CD14-positive monocyte (primary cell): ENCODE results near the gene SNX2. TPM values are rescaled to one million over a fixed set of nuclear protein-coding genes. Genes with fewer than 3 reads are reported as not detected.

Source experiments
- DNase-seq, 3 donors: peaks; one replicate each; pipeline ENCODE4 v3.0.0-alpha.2; 2011 to 2022
- H2AFZ ChIP-seq: 2 replicates; pipeline ENCODE4 v1.6.0; 2012; ENCODE audit warnings: mild to moderate bottlenecking, low read depth, low read length, inconsistent platforms; ENCODE audit not compliant: insufficient read depth, poor library complexity, severe bottlenecking
- H3K27ac ChIP-seq, 2 donors: 1 replicate in 1 of 2; 2 replicates in 1 of 2; pipeline ENCODE4 v1.5.1; 2012 to 2013; ENCODE audit warnings: low read length in 2 of 2, control low read depth in 1 of 2, inconsistent platforms in 1 of 2, low read depth in 1 of 2, mild to moderate bottlenecking in 1 of 2
- H3K27me3 ChIP-seq, 2 donors: one replicate each; pipeline versions ENCODE4 v1.6.0 to v1.6.1; 2011 to 2013; ENCODE audit warnings: low read length in 2 of 2; ENCODE audit not compliant: control insufficient read depth in 2 of 2, insufficient read depth in 2 of 2
- H3K36me3 ChIP-seq, 2 donors: replicated peaks in 1 of 2; 1 replicate in 1 of 2; 2 replicates in 1 of 2; pipeline versions ENCODE4 v1.5.1 to v1.6.1; 2012 to 2013; ENCODE audit warnings: low read length in 2 of 2, control low read depth in 1 of 2, inconsistent platforms in 1 of 2, mild to moderate bottlenecking in 1 of 2; ENCODE audit not compliant: insufficient read depth in 2 of 2, control insufficient read depth in 1 of 2
- H3K4me1 ChIP-seq, 2 donors: 1 replicate in 1 of 2; 2 replicates in 1 of 2; pipeline versions ENCODE4 v1.5.1 to v1.6.1; 2012 to 2013; ENCODE audit warnings: low read length in 2 of 2, control low read depth in 1 of 2, inconsistent platforms in 1 of 2, mild to moderate bottlenecking in 1 of 2, moderate library complexity in 1 of 2; ENCODE audit not compliant: insufficient read depth in 2 of 2, control insufficient read depth in 1 of 2
- H3K4me2 ChIP-seq: replicated peaks from 2 replicates; pipeline ENCODE3; 2012; ENCODE audit warnings: low read length, moderate library complexity, mild to moderate bottlenecking; ENCODE audit not compliant: poor library complexity, severe bottlenecking; ENCODE audit errors: extremely low read depth
- H3K4me3 ChIP-seq, 3 experiments: fragments of 200-600 bp in 1 of 3; sonication (generic) in 1 of 3; replicated peaks in 1 of 3; 1 replicate in 2 of 3; 2 replicates in 1 of 3; pipeline ENCODE4 v1.5.1; 2011 to 2013; ENCODE audit warnings: low read length in 3 of 3, mild to moderate bottlenecking in 3 of 3, control low read depth in 2 of 3, low read depth in 2 of 3, inconsistent platforms in 1 of 3, moderate library complexity in 1 of 3
- H3K79me2 ChIP-seq: 2 replicates; pipeline ENCODE4 v1.6.0; 2012; ENCODE audit warnings: mild to moderate bottlenecking, control low read depth, inconsistent platforms, low read length, moderate library complexity; ENCODE audit not compliant: insufficient read depth
- H3K9ac ChIP-seq: 2 replicates; pipeline ENCODE4 v1.6.0; 2017; ENCODE audit warnings: low read length, mild to moderate bottlenecking; ENCODE audit not compliant: insufficient read depth, poor library complexity, severe bottlenecking
- H3K9me3 ChIP-seq, 2 donors: replicated peaks in 1 of 2; 1 replicate in 1 of 2; 2 replicates in 1 of 2; pipeline versions ENCODE4 v1.5.1 to v1.6.1; 2012 to 2013; ENCODE audit warnings: low read length in 2 of 2, control low read depth in 1 of 2; ENCODE audit not compliant: control insufficient read depth in 1 of 2, insufficient read depth in 1 of 2
- H4K20me1 ChIP-seq: 2 replicates; pipeline ENCODE4 v1.6.0; 2012; ENCODE audit warnings: mild to moderate bottlenecking, low read length, control low read depth, moderate library complexity; ENCODE audit not compliant: insufficient read depth
- H3K27ac Mint-ChIP-seq, 7 donors: one replicate each; pipeline ENCODE4 v1.8.0; 2020; ENCODE audit warnings: mild to moderate bottlenecking in 7 of 7, mixed read lengths in 7 of 7, moderate library complexity in 6 of 7, inconsistent platforms in 2 of 7
- H3K27me3 Mint-ChIP-seq, 3 donors: one replicate each; pipeline ENCODE4 v1.8.0; 2021 to 2022; ENCODE audit warnings: low read depth in 3 of 3, mild to moderate bottlenecking in 3 of 3, mixed read lengths in 3 of 3, moderate library complexity in 3 of 3, inconsistent platforms in 1 of 3
- H3K36me3 Mint-ChIP-seq, 2 donors: one replicate each; pipeline ENCODE4 v1.8.0; 2020; ENCODE audit warnings: mixed read lengths in 2 of 2, inconsistent platforms in 1 of 2, mild to moderate bottlenecking in 1 of 2
- H3K4me1 Mint-ChIP-seq: one replicate; pipeline ENCODE4 v1.8.0; 2020; ENCODE audit warnings: mild to moderate bottlenecking, mixed read lengths
- H3K4me3 Mint-ChIP-seq, 2 donors: one replicate each; pipeline ENCODE4 v1.8.0; 2020; ENCODE audit warnings: mild to moderate bottlenecking in 2 of 2, mixed read lengths in 2 of 2, moderate library complexity in 1 of 2
- H3K9me3 Mint-ChIP-seq, 7 donors: one replicate each; pipeline ENCODE4 v1.8.0; 2020 to 2022; ENCODE audit warnings: mixed read lengths in 7 of 7, mild to moderate bottlenecking in 6 of 7, moderate library complexity in 6 of 7, inconsistent platforms in 2 of 7
- WGBS: methylation state at CpG from one replicate; pipeline ENCODE4 v1.1.5; 2013; ENCODE audit warnings: missing lambda C conversion rate; ENCODE audit not compliant: insufficient coverage; 5-methylcytosine and 5-hydroxymethylcytosine counted together
- intact Hi-C, 2 donors: fragments of 100-400 bp; cut with micrococcal nuclease; formaldehyde crosslinking; loops; one replicate each; pipeline versions ENCODE4 v1.15.0 to v1.15.1; 2023
- polyA plus RNA-seq, 3 donors: library from polyadenylated mRNA; depleted of rRNA in 1 of 3; unstranded in 2 of 3; stranded (reverse) in 1 of 3; fragments of 300-500 nt in 2 of 3; fragments of >200 nt in 1 of 3; fragmentation: Illumina TruSeq in 2 of 3; gene quantifications; 1 replicate in 2 of 3; 2 replicates in 1 of 3; pipeline ENCODE4 v1.2.3, GENCODE V29; 2012 to 2021
- TF ChIP-seq, protein P1 (sequence below): fragments of 200-600 bp; IDR thresholded peaks from one replicate; pipeline ENCODE4 v1.8.0; 2022; ENCODE audit warnings: antibody characterized with exemption, mild to moderate bottlenecking

SNX2 gene
- polyA plus RNA-seq, 3 donors: 84.6 to 264 (median 263) TPM

- H2AFZ ChIP-seq: peak overlapping the region; percentile 37
- 28% methylated on average over 3 of the region's 9 CpGs for WGBS
- H3K36me3 Mint-ChIP-seq: no peaks in the 10 kb centered on the region
Measured at GRCh38 chr5:122736086-122736845, 38.6 kb upstream of the SNX2 start.

DNA sequence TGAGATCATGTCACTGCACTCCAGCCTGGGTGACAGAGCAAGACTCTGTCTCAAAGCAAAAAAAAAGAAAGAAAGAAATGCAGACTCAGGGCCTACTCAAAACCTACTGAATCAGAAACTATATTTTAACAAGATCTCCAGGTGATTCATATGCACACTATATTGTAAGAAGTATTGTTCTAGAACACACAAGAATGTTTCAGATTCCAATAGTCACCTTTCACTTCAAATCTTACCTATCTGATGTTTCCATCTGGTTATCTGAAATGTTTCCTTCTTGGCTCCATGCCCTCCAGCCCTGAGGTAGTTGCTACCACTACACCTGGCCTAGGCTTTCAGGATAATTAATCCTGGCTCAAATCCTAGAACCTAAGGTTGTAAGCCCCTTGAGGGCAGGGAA, 36.8 kb upstream of the SNX2 start:
- Histone ChIP-seq H3K9me3 (peaks cover 0 to 4% of the 10 kb centered on the region in 2 donors), H3K4me1 (peaks cover 0 to 5% of the 10 kb centered on the region in 2 donors), H3K36me3 (no peaks in the 10 kb centered on the region), H3K4me2 (no peak overlapping the region), H3K9ac (no peak overlapping the region), H4K20me1 (no peaks in the 10 kb centered on the region), H2AFZ (no peak overlapping the region), H3K4me3 (no peak overlapping the region), H3K79me2 (no peaks in the 10 kb centered on the region), H3K27me3 (no peaks in the 10 kb centered on the region), H3K27ac (no peak overlapping the region)
- intact Hi-C loops: no loop called here
- TF ChIP-seq, protein P1, sequence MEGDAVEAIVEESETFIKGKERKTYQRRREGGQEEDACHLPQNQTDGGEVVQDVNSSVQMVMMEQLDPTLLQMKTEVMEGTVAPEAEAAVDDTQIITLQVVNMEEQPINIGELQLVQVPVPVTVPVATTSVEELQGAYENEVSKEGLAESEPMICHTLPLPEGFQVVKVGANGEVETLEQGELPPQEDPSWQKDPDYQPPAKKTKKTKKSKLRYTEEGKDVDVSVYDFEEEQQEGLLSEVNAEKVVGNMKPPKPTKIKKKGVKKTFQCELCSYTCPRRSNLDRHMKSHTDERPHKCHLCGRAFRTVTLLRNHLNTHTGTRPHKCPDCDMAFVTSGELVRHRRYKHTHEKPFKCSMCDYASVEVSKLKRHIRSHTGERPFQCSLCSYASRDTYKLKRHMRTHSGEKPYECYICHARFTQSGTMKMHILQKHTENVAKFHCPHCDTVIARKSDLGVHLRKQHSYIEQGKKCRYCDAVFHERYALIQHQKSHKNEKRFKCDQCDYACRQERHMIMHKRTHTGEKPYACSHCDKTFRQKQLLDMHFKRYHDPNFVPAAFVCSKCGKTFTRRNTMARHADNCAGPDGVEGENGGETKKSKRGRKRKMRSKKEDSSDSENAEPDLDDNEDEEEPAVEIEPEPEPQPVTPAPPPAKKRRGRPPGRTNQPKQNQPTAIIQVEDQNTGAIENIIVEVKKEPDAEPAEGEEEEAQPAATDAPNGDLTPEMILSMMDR: no peak
- Mint-ChIP-seq H3K27me3 (peaks cover 0 to 3% (median 2%) of the 10 kb centered on the region in 3 donors), H3K4me3 (no peak overlapping the region), H3K9me3 (peaks cover 3 to 13% (median 9%) of the 10 kb centered on the region in 7 donors), H3K4me1 (peaks cover 10% of the 10 kb centered on the region), H3K27ac (no peak overlapping the region), H3K36me3 (no peaks in the 10 kb centered on the region)
- no peak for DNase-seq

More at GRCh38 chr5:122736086-122736845, 38.6 kb upstream of the SNX2 start:
- no peak overlapping the region for H3K27ac ChIP-seq
- intact Hi-C loops: no loop called here
- H3K4me1 ChIP-seq: peaks cover 0 to 5% of the 10 kb centered on the region in 2 donors
- Mint-ChIP-seq H3K4me3 (no peak overlapping the region), H3K27me3 (peaks cover 0 to 5% (median 2%) of the 10 kb centered on the region in 3 donors), H3K4me1 (peaks cover 10% of the 10 kb centered on the region), H3K27ac (no peak overlapping the region), H3K9me3 (peaks cover 3 to 16% (median 12%) of the 10 kb centered on the region in 7 donors)
- peaks cover 0 to 4% of the 10 kb centered on the region in 2 donors for H3K9me3 ChIP-seq
- no peak overlapping the region for H3K4me3 ChIP-seq
- DNase-seq: no peak
- H3K36me3 ChIP-seq: no peaks in the 10 kb centered on the region
- no peak overlapping the region for H3K4me2 ChIP-seq
- H3K27me3 ChIP-seq: no peaks in the 10 kb centered on the region
- H3K79me2 ChIP-seq: no peaks in the 10 kb centered on the region
- no peak overlapping the region for H3K9ac ChIP-seq
- TF ChIP-seq, protein P1: no peak
- H4K20me1 ChIP-seq: no peaks in the 10 kb centered on the region
